ENCODE results near the gene SEC24C.
"Not testable (repeated sequence)": the region's sequence is repeated elsewhere in the genome, so short reads cannot be mapped to it uniquely, and the experiment has no call there.

SEC24C gene

DNA sequence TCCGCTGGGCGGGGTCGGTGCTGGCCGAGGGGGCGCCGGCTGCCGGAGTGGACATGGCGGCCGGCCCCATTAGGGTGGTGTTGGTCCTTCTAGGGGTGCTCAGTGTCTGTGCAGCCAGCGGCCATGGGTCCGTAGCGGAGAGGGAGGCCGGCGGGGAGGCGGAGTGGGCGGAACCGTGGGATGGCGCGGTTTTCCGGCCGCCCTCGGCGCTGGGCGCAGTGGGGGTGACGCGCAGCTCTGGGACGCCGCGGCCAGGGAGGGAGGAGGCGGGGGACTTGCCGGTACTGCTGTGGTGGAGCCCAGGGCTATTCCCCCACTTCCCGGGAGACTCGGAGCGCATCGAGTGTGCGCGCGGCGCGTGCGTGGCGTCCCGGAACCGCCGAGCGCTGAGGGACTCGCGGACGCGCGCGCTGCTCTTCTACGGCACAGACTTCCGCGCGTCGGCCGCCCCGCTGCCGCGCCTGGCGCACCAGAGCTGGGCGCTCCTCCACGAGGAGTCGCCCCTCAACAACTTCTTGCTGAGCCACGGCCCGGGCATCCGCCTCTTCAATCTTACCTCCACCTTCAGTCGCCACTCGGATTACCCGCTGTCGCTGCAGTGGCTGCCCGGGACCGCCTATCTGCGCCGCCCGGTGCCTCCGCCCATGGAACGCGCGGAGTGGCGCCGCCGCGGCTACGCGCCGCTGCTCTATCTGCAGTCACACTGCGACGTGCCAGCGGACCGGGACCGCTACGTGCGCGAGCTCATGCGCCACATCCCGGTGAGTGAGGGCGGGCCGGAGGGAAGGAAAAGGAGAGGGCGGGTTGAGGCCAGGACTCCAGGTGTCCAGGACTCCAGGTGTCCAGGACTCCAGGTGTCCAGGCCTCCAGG lies 28.3 kb downstream of the SEC24C start:
- peak; percentile 57 to 69 for DNase-seq (ENCODE audit: low read depth in 1 of 2, low spot score in 1 of 2)

DNA sequence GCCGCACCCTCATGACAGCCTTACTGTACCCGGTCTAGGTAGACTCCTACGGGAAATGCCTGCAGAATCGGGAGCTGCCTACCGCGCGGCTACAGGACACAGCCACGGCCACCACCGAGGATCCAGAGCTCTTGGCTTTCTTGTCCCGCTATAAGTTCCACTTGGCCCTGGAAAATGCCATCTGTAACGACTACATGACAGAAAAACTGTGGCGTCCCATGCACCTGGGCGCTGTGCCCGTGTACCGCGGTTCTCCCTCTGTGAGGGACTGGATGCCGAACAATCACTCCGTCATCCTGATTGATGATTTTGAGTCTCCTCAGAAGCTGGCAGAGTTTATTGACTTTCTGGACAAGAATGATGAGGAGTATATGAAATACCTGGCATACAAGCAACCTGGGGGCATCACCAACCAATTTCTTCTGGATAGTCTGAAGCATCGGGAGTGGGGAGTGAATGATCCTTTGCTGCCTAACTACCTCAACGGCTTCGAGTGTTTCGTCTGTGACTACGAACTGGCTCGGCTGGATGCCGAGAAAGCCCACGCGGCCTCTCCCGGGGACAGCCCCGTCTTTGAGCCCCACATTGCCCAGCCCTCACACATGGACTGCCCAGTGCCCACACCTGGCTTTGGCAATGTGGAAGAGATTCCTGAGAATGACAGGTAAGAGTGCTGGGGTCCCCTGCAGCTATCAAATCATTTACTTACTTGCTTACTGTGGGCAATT lies 29.1 kb downstream of the SEC24C start:
- DNase-seq (ENCODE audit: low read depth in 1 of 2, low spot score in 1 of 2): no peak

DNA sequence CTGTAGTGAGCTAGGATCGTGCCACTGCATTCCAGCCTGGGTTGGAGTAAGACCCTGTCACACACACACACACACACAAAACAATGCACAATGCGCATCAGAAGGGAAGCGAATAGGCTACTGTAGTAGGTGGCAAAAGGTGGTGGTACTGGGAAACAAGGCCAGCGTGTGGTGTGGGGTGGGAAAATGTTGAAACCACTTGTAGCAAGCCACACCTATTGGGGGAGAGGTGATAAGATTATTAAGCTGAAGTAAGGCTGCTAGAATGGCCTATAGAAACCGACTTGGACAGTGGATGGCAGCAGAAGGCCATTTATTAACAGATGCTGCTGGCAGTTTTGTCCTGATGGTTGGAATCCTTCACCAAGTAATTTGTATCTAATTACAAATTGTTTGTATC lies 30.5 kb downstream of the SEC24C start:
- DNase-seq (ENCODE audit: low read depth in 1 of 2, low spot score in 1 of 2): no peak

DNA sequence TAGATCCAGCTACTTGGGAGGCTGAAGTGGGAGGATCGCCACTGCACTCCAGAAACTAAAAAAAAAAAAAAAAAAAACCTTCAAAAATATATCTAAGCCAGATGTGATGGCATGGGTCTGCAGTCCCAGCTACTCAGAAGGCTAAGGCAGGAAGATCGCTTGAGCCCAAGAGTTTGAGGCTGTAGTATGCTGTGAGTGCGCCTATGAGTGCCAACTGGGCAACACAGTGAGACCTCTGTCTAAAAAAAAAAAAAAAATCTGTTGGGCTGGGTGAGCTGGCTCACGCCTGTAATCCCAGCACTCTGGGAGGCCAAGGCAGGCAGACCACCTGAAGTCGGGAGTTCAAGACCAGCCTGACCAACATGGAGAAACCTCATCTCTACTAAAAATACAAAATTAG lies 34.8 kb downstream of the SEC24C start:
- DNase-seq (ENCODE audit: low read depth in 1 of 2, low spot score in 1 of 2): no peak

DNA sequence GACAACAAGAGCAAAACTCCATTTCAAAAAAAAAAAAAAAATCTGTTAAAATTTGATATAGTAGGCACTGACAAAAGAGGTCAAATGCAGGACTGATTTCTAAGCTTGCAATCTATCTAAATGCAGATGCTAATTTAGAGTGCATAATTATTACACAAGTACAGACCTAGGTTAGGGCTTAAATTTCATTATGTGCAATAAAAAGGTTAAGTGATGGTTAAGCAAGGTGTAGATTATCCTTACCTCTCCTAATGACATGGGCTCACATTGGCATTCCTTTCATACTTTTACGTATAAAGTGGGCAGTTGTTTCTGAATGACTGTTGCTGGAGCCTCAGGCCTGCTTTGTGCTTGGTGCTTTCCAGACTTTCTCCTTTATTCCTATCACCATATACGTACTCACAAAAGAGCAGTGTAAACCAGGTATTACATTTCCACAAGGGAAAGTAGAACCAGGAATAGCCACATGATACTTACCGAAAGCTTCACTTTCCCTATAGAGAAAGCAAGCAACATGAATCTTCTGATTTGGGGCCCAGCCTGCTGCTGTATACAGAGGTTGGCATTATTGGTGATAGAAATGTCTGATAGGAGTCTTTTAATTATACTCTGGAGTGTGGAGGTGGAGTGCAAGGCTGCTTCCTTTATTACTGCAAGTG lies 35.5 kb downstream of the SEC24C start:
- DNase-seq (ENCODE audit: low read depth in 1 of 2, low spot score in 1 of 2): no peak

DNA sequence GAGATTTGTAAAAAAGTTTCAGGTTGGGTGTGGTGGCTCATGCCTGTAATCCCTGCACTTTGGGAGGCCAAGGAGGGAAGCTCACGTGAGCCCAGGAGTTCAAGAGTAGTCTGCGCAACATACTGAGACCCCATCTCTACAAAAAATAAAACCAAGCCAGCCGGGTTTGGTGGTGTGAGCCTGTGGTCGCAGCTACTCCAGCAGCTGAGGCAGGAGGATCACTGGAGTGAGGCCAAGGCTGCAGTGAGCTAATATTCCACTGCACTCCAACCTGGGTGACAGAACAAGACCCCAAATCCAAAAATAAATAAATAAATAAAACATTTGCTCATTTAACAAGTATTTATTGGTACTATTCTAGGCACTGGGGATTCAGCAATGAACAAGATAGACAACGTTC lies 36.1 kb downstream of the SEC24C start:
- no peak for DNase-seq (ENCODE audit: low read depth in 1 of 2, low spot score in 1 of 2)

DNA sequence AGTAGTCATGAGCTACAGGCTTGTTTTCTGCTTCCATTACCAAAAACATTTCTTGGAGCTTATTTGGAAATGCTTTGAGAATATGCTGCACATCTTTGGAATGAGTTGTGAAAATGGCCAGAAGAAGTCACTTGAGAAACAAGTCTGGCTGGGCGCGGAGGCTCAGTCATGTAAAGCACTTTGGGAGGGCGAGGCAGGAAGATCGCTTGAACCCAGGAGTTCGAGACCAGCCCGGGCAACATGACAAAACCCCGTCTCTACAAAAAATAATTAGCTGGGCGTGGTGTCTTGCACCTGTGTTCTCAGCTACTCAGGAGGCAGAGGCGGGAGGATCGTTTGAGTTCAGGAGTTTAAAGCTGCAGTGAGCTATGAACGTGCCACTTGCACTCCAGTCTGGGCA lies 36.8 kb downstream of the SEC24C start:
- DNase-seq (ENCODE audit: low read depth in 1 of 2, low spot score in 1 of 2): no peak

DNA sequence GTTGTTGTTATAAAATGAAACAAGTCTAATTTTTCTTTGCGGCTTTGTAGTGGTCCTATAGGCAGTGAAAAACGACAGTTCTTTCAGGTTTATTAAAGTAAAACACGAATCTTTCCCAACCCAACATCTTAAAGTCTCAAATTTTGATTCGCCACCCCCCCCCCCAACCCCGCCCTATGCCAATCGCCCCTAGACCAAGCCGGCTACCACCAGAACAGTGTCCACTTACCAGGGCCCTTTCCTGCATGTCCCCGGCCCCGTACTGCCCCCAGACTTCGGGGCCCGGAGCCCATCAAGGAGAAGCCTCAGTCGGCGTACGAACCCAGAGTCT lies 37.3 kb downstream of the SEC24C start:
- DNase-seq (ENCODE audit: low read depth in 1 of 2, low spot score in 1 of 2): no peak

DNA sequence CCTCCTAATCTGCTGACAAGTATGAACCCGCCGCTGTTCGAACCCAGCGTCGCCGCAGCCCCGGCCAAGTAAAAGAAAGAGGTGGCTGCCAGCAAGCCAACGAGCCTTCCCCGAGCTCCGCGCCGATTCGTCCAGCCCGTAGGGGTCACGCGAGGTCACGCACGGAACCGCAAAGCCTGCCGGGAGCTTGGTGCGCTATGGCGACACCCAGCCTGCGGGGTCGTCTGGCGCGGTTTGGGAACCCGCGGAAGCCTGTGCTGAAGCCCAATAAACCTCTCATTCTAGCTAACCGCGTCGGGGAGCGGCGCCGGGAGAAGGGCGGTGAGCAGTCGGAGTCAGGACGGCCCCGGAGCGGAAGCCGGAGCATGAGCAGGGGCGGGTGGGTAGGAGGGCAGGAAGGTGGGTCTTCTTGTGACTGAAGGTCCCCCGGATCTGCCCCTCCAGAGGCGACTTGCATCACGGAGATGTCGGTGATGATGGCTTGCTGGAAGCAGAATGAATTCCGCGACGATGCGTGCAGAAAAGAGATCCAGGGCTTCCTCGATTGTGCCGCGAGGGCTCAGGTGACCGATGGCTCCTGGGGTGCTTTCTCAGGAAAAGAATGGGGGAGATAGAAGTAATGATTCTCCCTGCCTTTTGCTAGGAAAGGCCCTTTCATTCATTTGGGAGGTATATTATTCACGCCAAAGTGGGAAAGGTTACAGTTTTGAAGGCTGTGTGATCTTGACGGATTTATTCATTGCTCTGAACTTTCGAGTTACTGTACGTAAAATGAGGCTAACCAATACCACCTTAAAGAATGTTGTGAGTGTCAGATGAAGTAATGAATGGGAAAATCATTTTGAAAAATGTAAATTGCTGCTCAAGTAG lies 37.9 kb downstream of the SEC24C start, which contains the start of gene CHCHD1:
TSS of gene CHCHD1 (plus strand) at position 170 of the 870 bp plus-strand sequence. CDS start at position 198, 28 bp downstream.
- DNase-seq (ENCODE audit: low read depth in 1 of 2, low spot score in 1 of 2): peak; percentile 86 to 88

DNA sequence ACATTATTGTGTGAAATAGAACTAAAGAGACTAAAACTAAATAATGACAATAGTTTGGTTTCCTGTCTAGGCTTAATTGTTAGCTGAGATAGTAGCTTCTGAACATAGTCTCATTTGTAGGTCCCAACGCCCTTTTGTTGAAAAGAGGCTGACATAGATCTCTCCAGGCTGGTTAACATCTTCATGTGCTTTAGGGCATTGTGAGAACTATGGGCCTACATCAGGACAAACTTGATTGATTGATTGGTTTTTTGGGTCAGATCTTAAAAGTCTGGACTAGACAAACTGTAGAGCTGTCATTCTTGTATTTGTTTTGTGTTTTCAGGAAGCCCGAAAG lies 38.5 kb downstream of the SEC24C start:
- no peak for DNase-seq (ENCODE audit: low read depth in 1 of 2, low spot score in 1 of 2)

DNA sequence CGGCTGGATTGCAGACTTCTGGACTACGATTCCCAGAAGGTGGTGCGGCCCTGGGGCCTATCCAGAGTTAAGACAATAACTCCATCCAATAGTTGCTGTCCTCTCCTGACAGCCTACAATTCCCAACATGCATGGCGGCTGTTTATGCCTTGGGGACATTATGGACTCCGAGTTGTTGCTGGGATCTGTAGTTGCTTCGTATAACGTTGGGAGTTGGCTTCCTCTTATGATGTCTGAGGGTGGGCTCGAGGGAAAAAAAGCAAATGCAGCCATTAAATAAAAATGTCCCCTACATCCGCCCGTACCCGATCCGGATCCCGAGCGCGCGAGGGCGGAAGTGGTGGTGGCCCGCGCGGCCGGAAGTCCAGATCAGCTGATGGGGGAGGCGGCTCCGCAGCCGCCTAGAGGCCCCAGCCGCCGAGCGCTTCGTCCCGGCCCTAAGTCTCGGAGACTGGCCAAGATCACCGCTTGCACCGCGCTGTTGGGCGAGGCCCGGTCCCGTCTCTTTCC lies 41.1 kb downstream of the SEC24C start, which contains the start of gene ZSWIM8:
TSS of gene ZSWIM8 (plus strand) at position 396 of the 510 bp plus-strand sequence. CDS start 273 bp downstream, outside the sequence.
- DNase-seq (ENCODE audit: low read depth in 1 of 2, low spot score in 1 of 2): peak; percentile 66 to 78

DNA sequence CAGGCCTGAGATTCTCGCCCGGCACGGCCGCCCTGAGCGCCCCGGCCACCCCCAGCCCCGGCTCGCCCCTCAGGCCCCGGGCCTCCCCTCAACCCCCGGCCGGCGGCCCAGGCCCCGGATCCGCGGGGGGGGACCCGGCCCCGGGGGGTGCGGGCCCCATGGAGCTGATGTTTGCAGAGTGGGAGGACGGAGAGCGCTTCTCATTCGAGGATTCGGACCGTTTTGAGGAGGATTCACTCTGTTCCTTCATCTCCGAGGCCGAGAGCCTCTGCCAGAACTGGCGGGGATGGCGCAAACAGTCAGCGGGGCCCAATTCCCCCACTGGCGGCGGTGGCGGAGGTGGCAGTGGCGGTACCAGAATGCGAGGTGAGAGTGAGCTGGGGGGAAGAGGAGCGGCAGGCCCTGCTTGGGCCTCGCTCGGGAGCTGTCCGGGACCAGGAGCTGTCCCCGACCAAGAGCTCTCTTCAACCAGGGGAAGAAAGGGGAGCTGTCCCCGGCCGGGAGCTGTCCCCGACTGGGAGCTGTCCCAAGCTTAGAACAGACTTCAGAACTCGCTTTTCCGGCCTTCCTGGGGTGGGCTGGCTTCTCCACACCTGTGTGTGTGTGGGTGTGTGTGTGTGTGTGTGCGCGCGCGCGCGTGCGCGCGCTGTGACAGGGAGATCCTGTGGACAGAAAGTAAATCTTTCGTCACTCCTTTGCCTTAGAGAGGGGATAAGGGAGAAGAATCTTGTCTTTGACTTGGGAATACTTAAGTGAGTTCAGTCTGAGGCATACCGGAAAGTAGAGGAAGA lies 41.7 kb downstream of the SEC24C start:
- DNase-seq (ENCODE audit: low read depth in 1 of 2, low spot score in 1 of 2): peak in 1 of 2 donors; percentile 32

DNA sequence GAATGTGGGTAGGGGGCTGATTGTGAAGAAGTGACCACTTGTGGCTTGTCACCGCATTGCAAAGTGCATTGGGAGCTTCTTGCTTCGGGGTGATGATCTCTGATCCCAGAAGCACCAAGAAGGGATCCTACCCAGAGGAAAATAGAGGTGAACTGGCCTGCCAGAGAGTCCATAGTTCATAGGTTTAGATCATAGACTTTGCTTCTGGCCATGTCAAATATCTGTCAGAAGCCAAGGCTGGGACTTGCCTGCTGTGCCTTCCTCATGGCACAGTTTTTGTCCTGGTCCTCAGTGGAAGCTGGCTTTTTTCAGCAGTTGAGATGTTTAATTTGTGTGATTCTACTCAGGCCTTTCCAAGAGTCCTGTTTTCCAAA lies 42.3 kb downstream of the SEC24C start:
- DNase-seq (ENCODE audit: low read depth in 1 of 2, low spot score in 1 of 2): no peak

DNA sequence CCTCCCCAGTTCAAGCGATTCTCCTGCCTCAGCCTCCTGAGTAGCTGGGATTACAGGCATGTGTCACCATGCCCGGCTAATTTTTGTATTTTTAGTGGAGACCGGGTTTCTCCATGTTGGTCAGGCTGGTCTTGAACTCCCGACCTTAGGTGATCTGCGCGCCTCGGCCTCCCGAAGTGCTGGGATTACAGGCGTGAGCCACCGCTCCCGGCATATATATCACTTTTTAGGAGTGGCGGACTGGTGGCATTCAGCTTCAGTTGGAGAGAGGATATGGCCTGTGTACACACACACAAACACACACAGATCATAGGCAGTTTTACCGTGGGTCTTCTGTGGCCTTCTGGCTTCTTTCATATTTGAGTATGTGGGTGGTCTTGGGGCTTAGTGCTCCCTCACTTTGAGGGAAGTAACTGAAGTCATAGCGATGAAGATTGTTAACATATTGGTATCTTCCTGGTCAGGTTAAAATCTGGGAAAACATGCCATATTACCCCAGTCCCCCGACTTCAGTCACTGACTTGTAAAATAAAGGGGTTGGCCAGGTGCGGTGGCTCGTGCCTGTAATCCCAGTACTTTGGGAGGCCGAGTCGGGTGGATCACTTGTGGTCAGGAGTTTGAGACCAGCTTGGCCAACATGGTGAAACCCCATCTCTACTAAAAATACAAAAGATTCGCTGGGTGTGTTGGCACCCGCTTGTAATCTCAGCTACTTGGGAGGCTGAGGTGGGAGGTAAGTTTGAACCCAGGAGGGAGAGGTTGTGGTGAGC lies 43.0 kb downstream of the SEC24C start:
- not testable (repeated sequence) for DNase-seq (ENCODE audit: low read depth in 1 of 2, low spot score in 1 of 2)

DNA sequence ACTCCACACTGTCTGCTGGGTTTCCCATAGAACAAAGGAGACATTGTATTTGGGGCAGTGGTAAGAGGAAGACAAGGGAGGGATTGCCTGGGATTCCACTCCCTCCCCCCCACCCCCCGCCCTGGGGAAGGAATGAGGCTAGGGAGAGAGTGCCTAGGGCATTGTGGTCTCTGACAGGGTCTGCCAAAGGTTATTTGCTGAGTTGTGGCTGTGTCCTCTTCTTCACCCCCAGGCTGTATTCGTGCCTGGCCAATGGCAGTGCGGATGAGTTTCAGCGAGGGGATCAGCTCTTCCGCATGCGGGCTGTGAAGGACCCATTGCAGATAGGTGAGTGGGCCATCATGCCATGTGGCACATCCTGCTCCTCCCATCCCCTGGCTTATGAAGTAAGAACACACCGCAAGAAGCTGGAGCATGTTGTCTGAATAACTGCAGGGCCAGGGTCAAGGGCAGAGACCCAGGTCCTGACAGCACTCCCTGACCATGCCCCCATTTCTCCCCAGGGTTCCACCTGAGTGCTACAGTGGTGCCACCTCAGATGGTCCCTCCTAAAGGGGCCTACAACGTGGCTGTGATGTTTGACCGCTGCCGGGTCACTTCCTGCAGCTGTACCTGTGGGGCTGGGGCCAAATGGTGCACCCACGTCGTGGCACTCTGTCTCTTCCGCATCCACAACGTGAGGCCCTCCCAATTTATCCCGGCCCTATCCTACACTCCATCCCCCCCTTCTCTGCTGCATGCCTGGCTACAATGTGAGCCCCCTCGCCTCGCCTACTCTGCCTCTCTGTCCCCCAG lies 44.9 kb downstream of the SEC24C start:
- no peak for DNase-seq (ENCODE audit: low read depth in 1 of 2, low spot score in 1 of 2)

DNA sequence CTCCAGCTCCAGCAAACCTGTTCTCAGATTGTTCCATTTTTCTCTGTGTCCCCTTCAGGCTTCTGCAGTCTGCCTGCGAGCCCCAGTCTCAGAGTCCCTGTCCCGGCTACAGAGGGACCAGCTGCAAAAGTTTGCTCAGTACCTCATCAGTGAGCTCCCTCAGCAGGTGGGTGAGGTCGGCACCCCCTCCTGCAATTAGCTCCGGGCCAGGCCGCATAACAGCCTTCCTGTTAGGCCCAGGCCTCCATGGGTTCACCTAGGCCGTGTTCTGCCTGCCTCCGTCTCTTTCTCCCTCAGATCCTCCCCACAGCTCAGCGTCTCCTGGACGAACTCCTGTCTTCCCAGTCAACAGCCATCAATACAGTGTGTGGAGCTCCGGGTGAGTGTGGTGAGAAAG lies 45.5 kb downstream of the SEC24C start:
- no peak for DNase-seq (ENCODE audit: low read depth in 1 of 2, low spot score in 1 of 2)

DNA sequence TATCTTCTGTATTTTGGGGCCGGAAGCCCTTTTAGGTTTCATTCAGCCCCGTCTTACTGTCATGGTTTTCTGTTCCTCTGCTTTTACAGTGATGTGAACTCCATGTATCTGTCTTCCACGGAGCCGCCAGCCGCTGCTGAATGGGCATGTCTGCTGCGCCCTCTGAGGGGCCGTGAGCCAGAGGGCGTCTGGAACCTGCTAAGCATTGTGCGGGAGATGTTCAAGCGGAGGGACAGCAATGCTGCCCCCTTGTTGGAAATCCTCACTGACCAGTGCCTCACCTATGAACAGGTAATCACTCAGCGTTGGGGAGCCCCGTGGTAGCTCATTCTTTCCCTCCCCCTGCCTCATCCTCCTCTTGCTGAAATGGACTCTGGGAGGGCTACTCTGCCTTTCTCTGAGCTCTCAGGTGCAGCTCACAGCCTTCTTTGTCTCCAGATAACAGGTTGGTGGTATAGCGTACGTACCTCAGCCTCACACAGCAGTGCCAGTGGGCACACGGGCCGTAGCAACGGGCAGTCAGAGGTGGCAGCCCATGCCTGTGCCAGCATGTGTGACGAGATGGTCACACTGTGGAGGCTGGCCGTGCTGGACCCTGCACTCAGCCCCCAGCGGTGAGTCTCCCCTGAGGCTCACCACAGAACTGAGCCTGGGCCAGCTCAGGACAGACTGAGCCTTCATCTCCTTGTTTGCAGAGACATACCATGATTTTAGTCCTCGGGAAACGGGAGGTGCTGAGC lies 46.9 kb downstream of the SEC24C start:
- no peak for DNase-seq (ENCODE audit: low read depth in 1 of 2, low spot score in 1 of 2)
